ENCODE data around the gene TMEM232.

Gene TMEM232

DNA sequence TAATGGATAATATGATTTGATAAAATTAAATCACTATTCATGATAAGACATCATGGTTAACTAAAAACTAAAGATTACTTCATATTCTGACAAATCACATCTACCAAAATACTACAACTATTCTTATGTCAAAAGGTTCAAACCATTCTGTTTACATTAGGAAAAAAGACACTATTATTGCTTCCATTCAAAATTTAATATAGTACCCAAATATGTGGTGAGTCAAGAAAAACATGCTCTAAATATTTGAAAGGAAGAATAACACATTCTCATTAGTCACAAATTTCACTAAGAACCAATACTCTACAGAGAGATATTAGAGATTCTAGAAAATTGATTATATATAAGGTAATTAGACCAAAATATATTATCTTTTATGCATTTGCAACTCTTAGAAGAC is 234.0 kb downstream of the TMEM232 start:
- no peak for DNase-seq (ENCODE audit: low spot score)
- H3K27ac Mint-ChIP-seq: no peak overlapping the region
- H3K4me1 Mint-ChIP-seq (ENCODE audit: low read depth): no peaks in the 10 kb centered on the region
- H3K36me3 Mint-ChIP-seq (ENCODE audit: low read depth): no peaks in the 10 kb centered on the region
- H3K9me3 Mint-ChIP-seq: no peaks in the 10 kb centered on the region
- H3K27me3 Mint-ChIP-seq (ENCODE audit: low read depth): no peaks in the 10 kb centered on the region
- H3K4me3 Mint-ChIP-seq: no peak overlapping the region

DNA sequence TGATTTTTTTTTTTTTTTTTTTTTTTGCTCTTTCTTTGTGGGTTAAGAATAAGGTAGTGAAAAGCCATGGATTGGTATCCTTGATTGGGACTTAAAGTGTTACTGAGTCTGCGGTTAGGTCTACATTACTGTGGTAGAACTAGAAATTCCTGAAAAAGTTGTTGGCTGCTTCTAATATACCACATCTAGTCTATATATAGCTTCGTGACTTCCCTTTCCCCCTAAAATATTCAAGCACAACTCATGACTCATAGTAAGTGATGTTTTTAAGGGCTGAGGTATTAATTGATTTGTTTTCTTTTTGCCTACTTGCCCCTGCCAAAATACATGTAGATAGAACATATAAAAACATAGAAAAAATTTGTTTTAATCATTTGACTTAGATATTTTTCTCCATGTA is 247.6 kb downstream of the TMEM232 start:
- no peak overlapping the region for H3K27ac Mint-ChIP-seq
- H3K4me3 Mint-ChIP-seq: no peak overlapping the region
- H3K9me3 Mint-ChIP-seq: no peaks in the 10 kb centered on the region
- DNase-seq (ENCODE audit: low spot score): no peak
- H3K4me1 Mint-ChIP-seq (ENCODE audit: low read depth): no peaks in the 10 kb centered on the region
- H3K36me3 Mint-ChIP-seq (ENCODE audit: low read depth): no peaks in the 10 kb centered on the region
- no peaks in the 10 kb centered on the region for H3K27me3 Mint-ChIP-seq (ENCODE audit: low read depth)

- no peak for DNase-seq (ENCODE audit: low spot score)
- no peaks in the 10 kb centered on the region for H3K4me1 Mint-ChIP-seq (ENCODE audit: low read depth)
- H3K9me3 Mint-ChIP-seq: peaks cover 1% of the 10 kb centered on the region
- no peaks in the 10 kb centered on the region for H3K36me3 Mint-ChIP-seq (ENCODE audit: low read depth)
- H3K4me3 Mint-ChIP-seq: no peak overlapping the region
- H3K27ac Mint-ChIP-seq: no peak overlapping the region
- no peaks in the 10 kb centered on the region for H3K27me3 Mint-ChIP-seq (ENCODE audit: low read depth)
Measured at GRCh38 chr5:110477911-110478310, 248.6 kb downstream of the TMEM232 start.

DNA sequence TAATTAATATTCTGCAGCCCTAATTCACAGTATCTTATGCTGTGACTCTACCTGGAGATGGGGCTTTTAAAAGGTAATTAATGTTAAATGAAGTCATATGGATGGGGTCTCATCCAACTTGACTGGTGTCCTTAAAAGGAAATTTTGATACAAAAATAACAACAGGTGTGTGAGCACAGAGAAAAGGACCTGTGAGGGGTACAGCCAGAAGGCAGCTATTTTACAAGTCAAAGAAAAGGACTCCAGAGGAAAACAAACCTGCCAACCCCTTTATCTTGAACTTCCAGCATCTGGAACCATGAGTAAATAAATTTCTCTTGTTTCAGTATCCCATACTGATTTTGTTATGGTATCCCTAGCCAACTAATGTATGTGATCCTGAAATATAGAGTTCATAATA is 250.3 kb downstream of the TMEM232 start:
- no peak overlapping the region for H3K4me3 Mint-ChIP-seq
- H3K27me3 Mint-ChIP-seq (ENCODE audit: low read depth): no peaks in the 10 kb centered on the region
- no peaks in the 10 kb centered on the region for H3K36me3 Mint-ChIP-seq (ENCODE audit: low read depth)
- H3K27ac Mint-ChIP-seq: no peak overlapping the region
- H3K9me3 Mint-ChIP-seq: peaks cover 12% of the 10 kb centered on the region
- DNase-seq (ENCODE audit: low spot score): no peak
- H3K4me1 Mint-ChIP-seq (ENCODE audit: low read depth): no peaks in the 10 kb centered on the region

DNA sequence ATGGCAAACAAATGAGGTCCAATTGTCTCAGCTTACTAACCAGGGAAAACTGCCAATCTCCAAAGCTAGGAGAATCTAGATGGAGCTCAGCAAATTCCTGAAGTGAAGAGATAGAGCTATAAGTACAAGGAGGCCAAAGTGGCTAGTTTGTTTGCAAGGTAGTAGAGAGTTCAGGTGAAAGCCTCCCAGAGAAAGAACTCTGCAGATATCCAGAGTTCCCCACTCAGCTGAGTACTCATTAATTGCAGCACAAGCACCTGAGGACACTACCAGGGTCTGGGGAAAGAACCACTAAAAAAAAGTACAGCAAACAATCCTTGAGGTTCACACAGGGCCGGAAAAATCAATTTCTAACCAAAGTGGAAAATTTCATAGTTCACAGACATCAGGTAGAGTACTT is 250.9 kb downstream of the TMEM232 start:
- H3K27me3 Mint-ChIP-seq (ENCODE audit: low read depth): no peaks in the 10 kb centered on the region

DNA sequence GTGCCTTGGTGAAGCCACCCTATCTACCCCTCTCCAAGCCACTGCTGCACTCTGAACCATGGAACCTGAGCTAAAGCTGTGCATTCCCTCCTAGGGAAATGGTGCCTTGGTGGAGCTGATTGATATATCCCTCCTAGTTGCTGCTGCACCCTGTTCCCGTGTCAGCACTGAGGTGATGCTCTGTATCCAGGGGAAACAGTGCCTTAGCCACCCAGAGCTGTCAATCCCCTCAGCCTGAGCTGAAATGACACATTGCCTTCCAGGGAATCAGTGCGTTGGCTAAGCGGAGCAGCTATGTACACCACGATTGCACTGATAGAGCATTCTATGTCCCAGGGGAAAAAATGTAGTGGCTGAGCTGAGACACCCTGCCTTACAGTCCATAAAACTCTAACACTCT is 257.0 kb downstream of the TMEM232 start:
- Mint-ChIP-seq H3K4me3 (no peak overlapping the region), H3K9me3 (peaks cover 21% of the 10 kb centered on the region), H3K27ac (no peak overlapping the region), H3K27me3 (ENCODE audit: low read depth) (no peaks in the 10 kb centered on the region), H3K36me3 (ENCODE audit: low read depth) (no peaks in the 10 kb centered on the region), H3K4me1 (ENCODE audit: low read depth) (no peaks in the 10 kb centered on the region)
- no peak for DNase-seq (ENCODE audit: low spot score)

More for the DNA sequence above, 250.9 kb downstream of the TMEM232 start:
- Mint-ChIP-seq H3K36me3 (ENCODE audit: low read depth) (no peaks in the 10 kb centered on the region), H3K4me1 (ENCODE audit: low read depth) (no peaks in the 10 kb centered on the region), H3K9me3 (peaks cover 18% of the 10 kb centered on the region), H3K4me3 (no peak overlapping the region), H3K27ac (no peak overlapping the region)
- no peak for DNase-seq (ENCODE audit: low spot score)

DNA sequence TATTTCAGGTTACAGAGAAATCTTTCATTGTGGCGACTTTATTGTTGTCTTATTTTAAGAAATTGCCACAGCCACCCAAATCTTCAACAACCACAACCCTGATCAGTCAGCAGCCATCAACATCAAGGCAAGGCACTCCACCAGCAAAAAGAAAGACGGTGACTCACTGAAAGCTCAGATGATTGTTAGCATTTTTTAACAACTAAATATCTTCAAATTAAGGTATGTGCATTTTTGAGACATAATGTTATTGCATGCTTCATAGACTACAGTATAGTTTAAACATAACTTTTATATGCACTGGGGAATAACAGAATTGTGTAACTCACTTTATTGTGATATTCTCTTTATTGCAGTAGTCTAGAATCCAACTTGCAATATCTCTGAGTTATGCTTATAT is 263.4 kb downstream of the TMEM232 start:
- no peaks in the 10 kb centered on the region for H3K9me3 Mint-ChIP-seq

DNA sequence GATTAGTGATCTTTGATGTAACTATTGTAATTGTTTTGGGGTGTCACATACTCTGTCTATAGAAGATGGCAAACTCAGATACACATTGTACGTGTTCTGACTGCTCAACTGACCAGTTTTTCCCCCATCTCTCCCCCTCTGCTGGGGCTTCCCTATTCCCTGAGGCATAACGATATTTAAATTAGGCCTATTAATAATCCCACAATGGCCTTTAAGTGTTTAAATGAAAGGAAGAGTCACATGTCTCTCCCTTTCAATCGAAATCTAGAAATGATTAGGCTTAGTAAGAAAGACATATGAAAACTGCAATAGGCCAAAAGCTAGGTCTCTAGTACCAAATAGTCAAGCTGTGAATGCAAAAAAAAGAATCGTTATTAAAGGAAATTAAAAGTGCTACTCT is 265.6 kb downstream of the TMEM232 start:
- H3K4me3 Mint-ChIP-seq: no peak overlapping the region
- H3K4me1 Mint-ChIP-seq (ENCODE audit: low read depth): no peaks in the 10 kb centered on the region
- no peaks in the 10 kb centered on the region for H3K27me3 Mint-ChIP-seq (ENCODE audit: low read depth)
- H3K9me3 Mint-ChIP-seq: no peaks in the 10 kb centered on the region
- H3K36me3 Mint-ChIP-seq (ENCODE audit: low read depth): no peaks in the 10 kb centered on the region
- H3K27ac Mint-ChIP-seq: no peak overlapping the region
- DNase-seq (ENCODE audit: low spot score): no peak

More for the DNA sequence above, 263.4 kb downstream of the TMEM232 start:
- Mint-ChIP-seq H3K4me3 (no peak overlapping the region), H3K27me3 (ENCODE audit: low read depth) (no peaks in the 10 kb centered on the region), H3K27ac (no peak overlapping the region), H3K4me1 (ENCODE audit: low read depth) (no peaks in the 10 kb centered on the region), H3K36me3 (ENCODE audit: low read depth) (no peaks in the 10 kb centered on the region)
- no peak for DNase-seq (ENCODE audit: low spot score)

GRCh38 chr5:110458313-110458712 is 268.2 kb downstream of the TMEM232 start:
- no peaks in the 10 kb centered on the region for H3K27me3 Mint-ChIP-seq (ENCODE audit: low read depth)

DNA sequence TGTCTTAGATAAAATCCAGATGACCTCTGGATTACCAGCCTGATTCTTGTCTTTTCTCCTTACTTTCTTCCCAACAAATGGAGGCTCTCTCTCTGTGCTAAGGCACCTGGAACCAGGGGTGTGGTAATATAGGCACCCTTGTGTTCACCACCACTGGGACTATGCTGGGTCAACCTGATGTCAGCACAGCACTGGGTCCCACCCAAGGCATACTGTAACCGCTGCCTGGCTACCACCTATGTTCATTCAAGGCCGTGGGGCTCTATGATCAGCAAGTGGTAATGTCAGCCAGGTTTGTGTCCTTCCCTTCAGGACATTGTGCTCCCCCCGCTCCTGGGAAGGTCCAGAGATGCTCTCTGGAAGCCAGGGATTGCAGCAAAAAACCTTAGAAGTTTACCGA is 283.6 kb downstream of the TMEM232 start:
- DNase-seq (ENCODE audit: low spot score): no peak
- no peaks in the 10 kb centered on the region for H3K27me3 Mint-ChIP-seq (ENCODE audit: low read depth)
- no peak overlapping the region for H3K27ac Mint-ChIP-seq
- H3K4me1 Mint-ChIP-seq (ENCODE audit: low read depth): no peaks in the 10 kb centered on the region
- no peaks in the 10 kb centered on the region for H3K9me3 Mint-ChIP-seq
- no peaks in the 10 kb centered on the region for H3K36me3 Mint-ChIP-seq (ENCODE audit: low read depth)
- H3K4me3 Mint-ChIP-seq: no peak overlapping the region

More at GRCh38 chr5:110458313-110458712, 268.2 kb downstream of the TMEM232 start:
- DNase-seq (ENCODE audit: low spot score): no peak
- Mint-ChIP-seq H3K4me3 (no peak overlapping the region), H3K27ac (no peak overlapping the region), H3K4me1 (ENCODE audit: low read depth) (no peaks in the 10 kb centered on the region), H3K36me3 (ENCODE audit: low read depth) (no peaks in the 10 kb centered on the region), H3K9me3 (no peaks in the 10 kb centered on the region)

DNA sequence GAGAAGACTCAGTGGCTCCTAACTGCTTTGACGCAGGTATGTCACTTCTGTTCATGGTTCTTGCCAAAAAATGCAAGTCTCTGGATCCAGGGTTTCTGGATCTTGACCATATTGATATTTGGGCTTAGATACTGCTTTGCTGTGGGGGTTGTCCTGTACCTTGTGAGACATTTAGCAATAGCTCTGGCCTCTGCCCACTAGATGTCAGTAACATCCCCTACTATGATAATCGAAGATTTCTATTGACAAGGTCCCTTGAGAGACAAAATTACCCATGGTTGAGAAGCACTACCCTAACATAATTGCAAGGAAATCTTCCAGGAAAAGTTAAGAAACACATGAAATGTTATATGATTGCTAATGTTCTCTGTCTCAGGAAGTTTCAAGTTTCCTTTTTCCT is 285.4 kb downstream of the TMEM232 start:
- Mint-ChIP-seq H3K4me3 (no peak overlapping the region), H3K4me1 (ENCODE audit: low read depth) (no peaks in the 10 kb centered on the region), H3K36me3 (ENCODE audit: low read depth) (no peaks in the 10 kb centered on the region), H3K27ac (no peak overlapping the region), H3K9me3 (no peaks in the 10 kb centered on the region), H3K27me3 (ENCODE audit: low read depth) (no peaks in the 10 kb centered on the region)
- no peak for DNase-seq (ENCODE audit: low spot score)

DNA sequence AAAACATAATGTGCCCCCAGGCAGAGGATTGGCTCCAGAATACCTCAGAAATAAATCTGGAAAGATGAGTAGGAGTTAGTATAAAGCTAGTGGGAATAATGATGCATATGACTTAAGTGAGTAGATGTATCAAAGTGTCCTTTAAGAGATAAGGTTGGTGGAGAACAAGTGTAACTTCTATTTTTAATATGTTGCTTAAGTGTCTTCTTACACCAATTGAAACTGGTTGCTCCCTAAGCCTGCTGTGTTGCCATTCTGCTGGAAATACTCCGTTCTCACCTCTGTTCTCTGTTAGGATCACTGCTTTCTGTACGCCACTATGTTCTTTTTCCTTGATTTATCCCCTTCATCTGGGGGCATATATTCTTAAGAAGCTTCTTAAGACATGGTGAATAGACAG is 286.4 kb downstream of the TMEM232 start:
- no peaks in the 10 kb centered on the region for H3K4me1 Mint-ChIP-seq (ENCODE audit: low read depth)
- H3K27me3 Mint-ChIP-seq (ENCODE audit: low read depth): no peaks in the 10 kb centered on the region
- H3K36me3 Mint-ChIP-seq (ENCODE audit: low read depth): no peaks in the 10 kb centered on the region
- H3K27ac Mint-ChIP-seq: no peak overlapping the region
- H3K4me3 Mint-ChIP-seq: no peak overlapping the region
- H3K9me3 Mint-ChIP-seq: no peaks in the 10 kb centered on the region
- DNase-seq (ENCODE audit: low spot score): no peak

DNA sequence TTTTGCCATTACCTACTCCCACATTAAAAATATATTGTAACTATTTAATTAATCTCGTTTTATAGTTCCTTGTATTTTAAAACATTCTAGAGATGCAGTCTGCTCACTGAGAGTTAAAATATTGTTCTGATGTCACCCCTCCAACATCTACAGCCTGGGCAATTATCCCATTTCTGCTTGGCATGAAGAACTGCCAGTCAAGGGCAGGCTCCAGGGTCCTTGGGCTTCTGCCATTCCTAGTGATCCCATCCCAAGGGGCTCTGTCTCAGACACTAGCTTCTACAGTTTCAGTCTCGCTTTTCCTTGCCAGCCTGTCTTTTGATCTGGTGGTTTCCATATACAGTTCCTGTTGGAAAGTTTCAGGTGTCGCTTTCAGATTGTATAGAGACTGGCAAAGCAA is 287.2 kb downstream of the TMEM232 start:
- DNase-seq (ENCODE audit: low spot score): no peak
- H3K4me3 Mint-ChIP-seq: no peak overlapping the region
- H3K27ac Mint-ChIP-seq: no peak overlapping the region
- no peaks in the 10 kb centered on the region for H3K36me3 Mint-ChIP-seq (ENCODE audit: low read depth)
- H3K9me3 Mint-ChIP-seq: no peaks in the 10 kb centered on the region
- no peaks in the 10 kb centered on the region for H3K27me3 Mint-ChIP-seq (ENCODE audit: low read depth)
- no peaks in the 10 kb centered on the region for H3K4me1 Mint-ChIP-seq (ENCODE audit: low read depth)

- Mint-ChIP-seq H3K27ac (no peak overlapping the region), H3K4me1 (ENCODE audit: low read depth) (no peaks in the 10 kb centered on the region), H3K4me3 (no peak overlapping the region), H3K36me3 (ENCODE audit: low read depth) (no peaks in the 10 kb centered on the region), H3K27me3 (ENCODE audit: low read depth) (no peaks in the 10 kb centered on the region), H3K9me3 (no peaks in the 10 kb centered on the region)
- DNase-seq (ENCODE audit: low spot score): no peak
Measured at GRCh38 chr5:110435207-110435606, 291.3 kb downstream of the TMEM232 start.

- H3K4me3 Mint-ChIP-seq: no peak overlapping the region
- no peaks in the 10 kb centered on the region for H3K36me3 Mint-ChIP-seq (ENCODE audit: low read depth)
- no peaks in the 10 kb centered on the region for H3K9me3 Mint-ChIP-seq
- H3K4me1 Mint-ChIP-seq (ENCODE audit: low read depth): no peaks in the 10 kb centered on the region
- H3K27ac Mint-ChIP-seq: no peak overlapping the region
- no peaks in the 10 kb centered on the region for H3K27me3 Mint-ChIP-seq (ENCODE audit: low read depth)
- no peak for DNase-seq (ENCODE audit: low spot score)
Measured at GRCh38 chr5:110431603-110432002, 294.9 kb downstream of the TMEM232 start.
